GM12801 (cell line): ENCODE data around the gene FAM186B.

Source experiments
- CTCF ChIP-seq: IDR thresholded peaks from one replicate; pipeline ENCODE4 v1.5.1; 2011; ENCODE audit warnings: control low read depth; ENCODE audit not compliant: insufficient read length; ENCODE audit errors: extremely low read depth

Gene FAM186B

GRCh38 chr12:49568442-49569162, 36.8 kb downstream of the FAM186B start:
- TF ChIP-seq CTCF, result no peak

- no peak for TF ChIP-seq CTCF
Observed at GRCh38 chr12:49567611-49568441, 37.6 kb downstream of the FAM186B start, which contains the start of gene MCRS1. Gene MCRS1, minus strand, starts transcription at chr12:49568142. Its CDS starts 1,411 bp downstream, at chr12:49566731.

- no peak for TF ChIP-seq CTCF
Observed at GRCh38 chr12:49567302-49567610, 38.2 kb downstream of the FAM186B start.

- no peak for TF ChIP-seq CTCF
Observed at GRCh38 chr12:49566361-49566760, 39.1 kb downstream of the FAM186B start.

- TF ChIP-seq CTCF, result no peak
Observed at GRCh38 chr12:49565406-49566265, 39.8 kb downstream of the FAM186B start.

- no peak for TF ChIP-seq CTCF
Observed at GRCh38 chr12:49564686-49565405, 40.6 kb downstream of the FAM186B start.
